ENCODE data around the gene TUFT1.

The TUFT1 gene, protein sequence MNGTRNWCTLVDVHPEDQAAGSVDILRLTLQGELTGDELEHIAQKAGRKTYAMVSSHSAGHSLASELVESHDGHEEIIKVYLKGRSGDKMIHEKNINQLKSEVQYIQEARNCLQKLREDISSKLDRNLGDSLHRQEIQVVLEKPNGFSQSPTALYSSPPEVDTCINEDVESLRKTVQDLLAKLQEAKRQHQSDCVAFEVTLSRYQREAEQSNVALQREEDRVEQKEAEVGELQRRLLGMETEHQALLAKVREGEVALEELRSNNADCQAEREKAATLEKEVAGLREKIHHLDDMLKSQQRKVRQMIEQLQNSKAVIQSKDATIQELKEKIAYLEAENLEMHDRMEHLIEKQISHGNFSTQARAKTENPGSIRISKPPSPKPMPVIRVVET

DNA sequence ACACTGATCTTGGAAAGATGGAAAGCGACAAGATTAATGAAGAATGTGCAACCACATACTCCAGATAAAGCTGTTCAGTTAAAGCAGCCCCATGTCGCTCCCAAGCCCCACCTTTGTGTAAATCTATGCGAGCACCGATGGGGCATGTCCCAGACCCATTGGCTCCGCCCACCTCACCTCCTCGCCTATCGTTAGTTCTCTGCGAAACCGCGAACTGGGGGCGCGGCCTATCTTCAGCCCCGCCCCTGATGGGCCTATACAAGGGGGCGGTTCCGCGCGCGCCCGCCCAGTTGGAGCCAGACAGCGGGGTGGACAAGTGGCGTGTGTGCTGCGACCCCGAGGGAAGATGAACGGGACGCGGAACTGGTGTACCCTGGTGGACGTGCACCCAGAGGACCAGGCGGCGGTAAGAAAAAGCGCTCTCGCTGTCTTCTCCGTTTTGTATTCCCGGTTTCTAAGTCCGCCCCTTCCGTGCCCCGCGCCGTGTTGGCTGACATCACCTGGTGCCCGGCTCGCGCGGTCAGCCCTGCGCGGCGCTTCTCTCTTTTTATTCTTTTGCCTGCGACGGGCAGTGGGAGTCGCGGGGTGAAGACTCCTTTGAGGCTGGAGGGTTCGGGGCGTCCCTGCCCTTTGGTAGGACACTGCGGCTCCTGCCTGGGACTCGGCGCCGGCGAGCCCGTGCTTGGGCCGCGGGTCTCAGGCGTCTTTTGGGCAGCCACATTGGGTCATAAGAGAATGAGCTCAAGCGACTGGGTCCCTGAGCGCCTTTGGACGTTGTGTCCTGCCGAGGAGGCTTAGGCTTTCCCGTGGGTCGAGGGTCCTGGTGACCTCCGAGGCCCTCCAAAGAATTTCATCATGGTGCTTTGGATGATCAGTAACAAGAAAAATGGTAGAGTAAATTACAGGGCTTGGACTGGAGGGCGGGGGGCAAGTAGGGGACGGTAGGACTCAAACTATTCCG lies at the start of gene TUFT1:
TUFT1 (plus strand) TSS at position 289 of the 961 bp plus-strand sequence; CDS start at position 347, 58 bp downstream.
- no peak for DNase-seq (ENCODE audit: low read depth, low spot score)

DNA sequence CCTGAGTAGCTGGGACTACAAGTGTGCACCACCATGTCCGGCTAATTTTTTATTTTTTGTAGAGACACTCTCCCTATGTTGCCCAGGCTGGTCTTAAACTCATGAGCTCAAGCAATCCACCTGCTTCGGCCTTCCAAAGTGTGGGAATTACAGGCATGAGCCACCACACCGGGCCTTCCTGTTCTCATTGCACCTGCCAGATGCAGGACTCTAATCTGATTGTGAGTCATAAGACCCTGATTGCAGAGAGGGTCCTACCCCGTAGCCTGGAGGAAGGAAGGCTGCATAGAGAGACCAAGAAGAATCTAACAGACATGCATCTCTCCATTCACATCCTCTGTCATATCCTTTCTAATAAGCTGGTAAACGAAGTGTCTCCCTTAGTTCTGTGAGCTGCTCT lies 48.5 kb upstream of the TUFT1 start:
- DNase-seq (ENCODE audit: low read depth, low spot score), result no peak

DNA sequence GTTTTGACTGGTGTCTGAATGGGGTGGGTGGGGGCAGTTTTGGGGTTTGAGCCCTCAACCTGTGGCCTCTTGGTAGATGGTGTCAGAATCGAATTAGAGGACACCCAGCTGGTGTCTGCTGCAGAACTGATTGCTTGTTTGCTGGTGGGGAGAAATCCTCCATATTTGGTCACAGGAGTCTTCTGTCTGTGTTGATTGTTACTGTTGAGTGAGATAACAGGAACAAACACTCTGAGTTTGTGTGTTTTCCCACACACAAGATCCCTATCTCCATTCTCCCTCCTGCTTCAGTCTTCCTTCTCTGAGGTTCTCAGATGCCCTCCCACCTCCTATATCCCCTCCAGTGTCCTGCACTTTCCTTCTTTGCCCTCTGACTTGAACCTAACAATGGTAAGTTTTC lies 48.0 kb upstream of the TUFT1 start:
- DNase-seq (ENCODE audit: low read depth, low spot score), result no peak

DNA sequence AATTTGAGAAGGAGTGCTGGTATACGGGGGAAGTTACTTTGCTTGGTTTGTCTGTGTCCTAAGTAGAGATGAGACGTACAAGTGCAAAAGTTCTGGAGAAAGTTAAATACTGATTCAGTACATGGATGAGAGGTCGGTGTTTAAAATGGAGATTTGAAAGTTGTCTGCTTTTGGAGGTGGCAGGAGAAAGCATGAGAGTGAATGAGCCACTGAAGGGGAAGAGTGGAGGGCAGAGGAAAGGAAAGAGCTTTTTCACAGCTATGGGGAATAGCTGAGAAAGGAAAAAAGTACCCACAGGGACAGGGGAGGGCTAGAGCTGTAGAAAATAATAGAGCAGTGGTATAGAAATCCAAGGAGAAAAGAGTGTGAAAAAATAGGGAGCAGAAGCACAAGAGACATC lies 47.1 kb upstream of the TUFT1 start:
- no peak for DNase-seq (ENCODE audit: low read depth, low spot score)

DNA sequence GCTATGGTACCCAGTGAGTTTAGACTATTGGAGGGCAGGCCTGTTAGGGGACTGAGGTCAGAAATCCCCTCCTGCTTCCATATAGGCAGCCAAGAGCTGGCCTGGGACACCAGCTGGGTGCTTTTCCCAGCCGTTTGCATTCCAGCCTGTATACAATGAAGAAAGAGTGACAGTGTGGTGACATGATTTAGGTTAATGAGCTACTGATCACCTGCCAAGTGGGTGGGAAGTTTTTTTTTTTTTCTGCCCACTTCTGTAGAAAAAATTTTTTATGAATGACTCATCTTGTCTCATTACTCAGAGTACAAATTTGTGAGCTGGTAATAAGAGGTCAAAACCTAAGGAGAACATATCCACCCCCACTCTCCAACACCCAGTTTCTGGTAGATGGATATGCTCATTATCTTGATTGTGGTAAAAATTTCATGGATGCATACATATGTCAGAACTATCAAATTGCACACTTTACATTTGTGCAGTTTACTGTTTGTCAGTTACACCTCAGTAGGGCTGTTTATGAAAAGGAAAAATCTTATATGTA lies 45.3 kb upstream of the TUFT1 start:
- DNase-seq (ENCODE audit: low read depth, low spot score), result no peak

DNA sequence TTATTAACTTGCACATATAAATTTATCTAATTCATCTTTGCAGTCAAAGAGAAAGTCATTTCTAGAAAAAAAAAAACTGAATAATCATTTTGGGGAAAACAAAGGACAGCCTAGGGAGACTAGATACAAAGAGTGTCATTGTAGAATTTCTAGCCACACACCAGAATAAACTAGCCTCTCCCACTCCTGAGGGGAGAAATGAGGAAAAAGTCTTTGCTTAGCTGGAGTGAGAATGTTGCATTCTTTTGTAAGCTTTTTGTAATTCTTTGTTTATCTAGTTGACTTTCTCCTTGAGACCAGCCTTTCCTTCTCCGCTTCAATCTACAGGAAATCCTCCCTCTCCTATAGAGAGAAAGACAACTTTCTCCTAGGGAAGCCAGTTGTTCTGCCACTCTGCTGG lies 44.8 kb upstream of the TUFT1 start:
- DNase-seq (ENCODE audit: low read depth, low spot score), result no peak

DNA sequence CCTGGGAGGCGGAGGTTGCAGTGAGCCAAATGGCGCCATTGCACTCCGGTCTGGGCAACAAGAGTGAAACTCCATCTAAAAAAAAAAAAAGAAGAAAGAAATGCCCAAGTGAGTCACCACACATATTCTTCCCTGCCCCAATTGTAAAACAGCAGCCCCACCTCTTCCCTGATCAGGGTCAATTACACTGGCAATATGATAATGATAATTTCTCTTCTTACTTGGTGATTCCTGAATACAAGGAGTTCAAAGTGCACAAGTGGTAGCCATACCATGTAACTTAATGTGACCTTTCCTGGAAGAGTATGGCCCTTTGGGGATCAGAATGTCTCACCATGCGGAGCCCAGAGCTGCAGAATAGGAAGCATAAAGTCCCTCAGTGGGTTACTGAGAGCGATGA lies 40.7 kb upstream of the TUFT1 start:
- DNase-seq (ENCODE audit: low read depth, low spot score), result no peak

DNA sequence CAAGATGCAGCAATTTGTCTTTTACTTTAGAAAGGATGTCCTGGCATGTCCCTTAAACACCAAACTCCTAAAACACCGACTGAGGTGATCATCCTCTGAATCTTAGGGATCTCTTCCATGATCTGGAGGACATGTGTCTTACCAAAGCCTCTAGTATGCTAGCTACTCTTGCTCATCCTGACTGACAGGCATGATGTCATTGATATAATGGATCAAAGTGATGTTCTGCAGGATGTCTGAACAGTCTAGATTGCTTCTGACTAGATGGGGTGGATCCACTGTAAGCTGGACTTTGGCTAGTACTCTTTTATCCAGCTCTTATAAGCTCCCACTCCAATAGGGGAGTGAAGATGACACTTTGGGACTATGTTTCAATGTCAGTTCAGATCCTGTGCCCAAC lies 40.2 kb upstream of the TUFT1 start:
- no peak for DNase-seq (ENCODE audit: low read depth, low spot score)

DNA sequence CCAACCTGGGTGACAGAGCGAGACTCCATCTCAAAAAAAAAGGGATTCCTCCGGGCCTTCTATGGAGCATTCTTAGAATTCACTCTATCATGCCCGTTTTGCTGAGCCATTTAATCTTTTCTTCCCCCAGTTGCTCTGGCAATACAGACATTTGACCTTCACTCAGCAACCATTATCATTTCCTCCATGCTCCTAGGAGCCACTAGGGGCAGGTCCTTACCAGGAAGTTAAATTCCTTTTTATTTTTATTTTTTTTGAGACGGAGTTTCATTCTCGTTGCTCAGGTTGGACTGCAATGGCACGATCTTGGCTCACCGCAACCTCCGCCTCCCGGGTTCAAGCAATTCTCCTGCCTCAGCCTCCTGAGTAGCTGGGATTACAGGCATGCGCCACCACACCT lies 38.6 kb upstream of the TUFT1 start:
- DNase-seq (ENCODE audit: low read depth, low spot score), result no peak

DNA sequence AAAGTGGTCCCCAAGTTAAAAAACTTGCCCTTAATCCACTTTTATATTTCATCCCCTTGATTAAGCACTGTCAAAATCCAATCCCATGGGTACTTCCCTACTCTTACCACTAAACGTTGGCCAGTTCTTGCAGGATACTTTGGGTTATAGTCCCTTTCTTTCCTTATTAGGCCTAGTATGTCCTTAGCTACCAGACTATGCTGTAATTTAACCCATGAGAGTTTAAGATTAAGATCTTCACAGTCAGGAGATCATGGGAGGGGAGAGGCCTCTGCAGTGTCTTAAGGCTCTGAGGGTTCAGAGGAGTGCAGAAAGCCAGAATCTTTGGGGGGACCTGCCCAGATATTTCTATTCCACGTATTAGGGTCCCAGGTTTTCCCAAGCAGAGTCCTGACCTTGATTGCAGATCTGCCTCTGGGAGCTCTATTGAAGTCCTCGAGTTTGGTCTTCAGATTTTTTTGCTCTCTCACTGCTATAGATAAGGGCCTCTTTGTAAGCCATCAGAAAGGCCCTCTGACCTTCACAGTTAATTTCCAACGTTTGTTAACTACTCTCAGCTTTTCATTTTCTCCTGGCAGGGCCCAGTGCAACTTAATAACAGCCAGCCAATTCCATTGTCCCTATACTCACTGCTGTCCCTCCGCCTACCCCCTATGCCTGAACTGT lies 37.9 kb upstream of the TUFT1 start:
- no peak for DNase-seq (ENCODE audit: low read depth, low spot score)

DNA sequence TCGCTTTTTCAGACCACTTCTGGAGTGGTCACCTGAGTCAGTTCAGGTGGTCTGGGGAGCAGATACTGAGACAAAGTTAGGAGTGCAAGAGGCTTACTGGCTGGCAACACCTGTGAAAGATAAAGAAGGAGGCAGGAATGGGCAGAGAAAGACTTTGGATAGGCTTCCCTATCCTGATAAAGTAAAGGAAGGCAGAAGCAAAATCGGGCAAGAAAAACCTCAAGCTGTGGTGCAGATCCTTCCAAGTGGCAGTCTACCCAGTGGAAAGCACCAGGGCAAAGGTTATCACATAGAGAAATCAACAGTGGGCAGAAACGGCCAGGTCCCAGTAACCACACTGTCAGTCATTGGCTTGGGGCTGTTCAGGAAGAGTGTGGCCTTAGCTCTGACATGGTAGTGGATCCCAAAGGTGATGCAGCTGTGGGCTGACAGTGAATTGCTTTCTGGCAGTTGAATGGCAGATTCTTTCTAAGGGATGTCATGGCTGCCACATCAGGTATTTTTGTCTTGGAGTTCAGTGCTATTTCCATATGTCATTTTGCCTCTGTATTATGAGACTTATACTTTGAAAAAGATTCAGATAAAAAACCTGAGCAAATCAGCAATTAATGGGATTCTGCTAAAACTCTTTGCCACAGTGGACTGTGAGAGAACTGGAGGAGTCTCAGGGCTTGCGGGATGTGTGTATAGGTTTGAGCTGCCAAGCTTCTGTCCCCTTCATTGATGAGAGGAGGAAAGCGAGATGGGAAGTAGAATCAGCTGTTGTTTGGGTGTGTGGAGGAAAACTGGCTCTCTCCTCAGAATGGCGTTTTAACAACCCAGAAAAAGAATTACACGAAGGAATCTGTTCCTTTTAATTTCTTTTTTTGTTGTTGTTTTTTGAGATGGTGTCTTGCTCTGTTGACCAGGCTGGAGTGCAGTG lies 37.0 kb upstream of the TUFT1 start:
- no peak for DNase-seq (ENCODE audit: low read depth, low spot score)

DNA sequence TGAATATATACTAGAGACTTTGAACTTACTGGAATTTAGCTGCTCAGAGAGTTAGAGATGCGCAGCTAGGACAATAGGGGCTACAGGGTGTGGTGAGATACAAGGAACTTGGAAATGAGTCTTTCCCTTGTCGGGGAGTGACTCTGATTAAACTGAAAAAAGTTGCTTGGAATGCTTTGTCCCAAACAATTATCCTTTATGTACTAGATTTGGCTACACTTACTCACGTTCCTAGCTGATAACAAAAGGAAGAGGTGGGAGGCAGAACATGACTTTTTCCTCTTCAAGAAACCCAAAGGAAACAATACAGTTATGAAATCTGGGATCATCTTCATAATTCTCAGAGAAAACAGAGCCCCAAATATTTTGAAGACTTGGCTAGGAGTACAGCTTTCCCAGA lies 35.9 kb upstream of the TUFT1 start:
- no peak for DNase-seq (ENCODE audit: low read depth, low spot score)

DNA sequence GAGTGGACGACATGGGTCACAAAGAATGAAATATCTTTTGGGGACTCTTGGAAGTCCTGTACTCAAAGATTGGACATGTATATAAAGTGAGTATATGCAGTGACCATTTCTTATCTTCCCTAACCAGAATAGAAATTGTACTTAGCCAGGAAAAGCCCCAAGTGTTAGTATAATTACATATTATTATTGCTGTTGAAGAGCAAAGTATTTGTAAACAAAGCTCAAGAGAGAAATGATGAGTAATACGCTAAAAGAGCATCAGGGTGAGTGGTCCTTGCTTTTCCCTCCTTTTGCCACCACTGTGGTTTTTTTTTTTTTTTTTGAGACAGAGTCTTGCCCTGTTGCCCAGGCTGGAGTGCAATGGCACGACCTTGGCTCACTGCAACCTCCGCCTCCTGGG lies 35.4 kb upstream of the TUFT1 start:
- no peak for DNase-seq (ENCODE audit: low read depth, low spot score)

DNA sequence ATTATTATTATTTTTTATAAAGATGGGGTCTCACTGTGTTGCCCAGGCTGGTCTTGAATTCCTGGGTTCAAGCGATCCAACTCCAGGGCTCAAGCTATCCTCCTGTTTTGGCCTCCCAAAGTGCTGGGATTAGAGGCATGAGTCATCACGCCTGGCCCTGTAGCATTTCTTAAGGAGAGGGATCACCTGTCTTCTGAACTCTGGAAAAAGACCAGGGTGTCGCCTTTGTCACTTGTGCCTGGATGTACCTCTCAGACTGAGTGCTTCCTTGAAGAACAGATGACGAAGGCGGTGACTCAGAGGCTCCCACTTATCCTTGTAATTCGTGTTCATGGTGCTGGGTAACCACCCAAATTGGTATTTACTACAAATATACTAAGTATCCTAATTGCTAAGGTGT lies 31.3 kb upstream of the TUFT1 start:
- DNase-seq (ENCODE audit: low read depth, low spot score), result no peak

DNA sequence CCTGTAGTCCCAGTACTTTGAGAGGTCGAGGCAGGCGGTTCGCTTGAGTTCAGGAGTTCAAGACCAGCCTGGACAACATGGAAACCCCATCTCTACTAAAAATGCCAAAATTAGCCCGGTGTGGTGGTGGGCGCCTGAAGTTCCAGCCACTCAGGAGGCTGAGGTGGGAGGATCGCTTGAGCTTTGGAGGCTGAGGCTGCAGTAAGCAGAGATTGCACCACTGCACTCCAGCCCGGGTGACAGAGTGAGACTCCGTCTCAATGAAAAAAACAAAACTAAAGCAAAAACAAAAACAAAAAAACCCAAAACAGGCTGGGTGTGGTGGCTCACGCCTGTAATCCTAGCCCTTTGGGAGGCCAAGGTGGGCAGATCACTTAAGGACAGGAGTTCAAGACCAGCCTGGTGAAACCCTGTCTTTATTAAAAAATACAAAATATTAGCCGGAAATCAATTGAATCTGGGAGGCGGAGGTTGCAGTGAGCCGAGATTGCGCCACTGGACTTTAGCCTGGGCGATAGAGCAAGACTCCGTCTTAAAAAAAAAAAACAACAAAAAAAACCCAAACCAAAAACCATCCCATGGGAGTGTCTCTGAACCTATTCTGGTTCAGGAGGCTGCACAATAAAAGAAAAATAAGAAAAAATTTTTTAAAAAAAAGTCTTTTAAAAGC lies 30.6 kb upstream of the TUFT1 start:
- DNase-seq (ENCODE audit: low read depth, low spot score), result no peak

DNA sequence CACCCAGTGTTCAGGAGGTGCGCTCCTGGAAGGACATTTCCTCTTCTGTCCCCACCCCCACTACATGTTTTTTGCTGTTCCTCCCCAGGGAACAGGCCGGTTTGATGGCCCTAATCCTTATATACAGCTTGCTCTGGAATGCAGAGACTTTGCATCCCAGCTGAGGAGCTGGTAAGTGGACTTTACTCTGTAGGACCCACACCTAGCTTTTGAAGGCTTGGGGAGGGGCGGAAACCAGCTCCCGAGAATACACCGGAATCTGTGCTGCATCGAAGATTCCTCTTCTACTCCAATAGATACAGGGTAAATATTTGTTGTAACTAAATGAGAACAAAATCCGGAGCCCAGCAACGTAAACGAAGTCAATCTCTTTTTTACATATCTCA lies 30.1 kb upstream of the TUFT1 start:
- DNase-seq (ENCODE audit: low read depth, low spot score), result no peak

DNA sequence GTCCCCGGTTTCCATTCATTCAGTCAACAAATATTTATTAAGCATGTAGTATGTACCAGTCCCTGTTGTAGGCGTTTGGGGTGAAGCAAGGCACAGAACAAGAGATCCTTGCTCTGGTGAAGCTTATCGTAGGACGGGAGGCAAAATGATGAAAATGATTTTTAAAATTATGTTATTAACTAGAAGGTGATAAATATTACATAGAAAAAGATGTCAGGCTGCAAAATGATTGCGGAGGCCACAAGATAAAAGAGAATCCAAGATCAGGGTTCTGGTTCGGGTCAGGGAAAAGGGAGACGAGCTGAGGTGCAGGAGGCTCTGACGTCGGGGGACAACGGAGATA lies 29.5 kb upstream of the TUFT1 start:
- no peak for DNase-seq (ENCODE audit: low read depth, low spot score)

DNA sequence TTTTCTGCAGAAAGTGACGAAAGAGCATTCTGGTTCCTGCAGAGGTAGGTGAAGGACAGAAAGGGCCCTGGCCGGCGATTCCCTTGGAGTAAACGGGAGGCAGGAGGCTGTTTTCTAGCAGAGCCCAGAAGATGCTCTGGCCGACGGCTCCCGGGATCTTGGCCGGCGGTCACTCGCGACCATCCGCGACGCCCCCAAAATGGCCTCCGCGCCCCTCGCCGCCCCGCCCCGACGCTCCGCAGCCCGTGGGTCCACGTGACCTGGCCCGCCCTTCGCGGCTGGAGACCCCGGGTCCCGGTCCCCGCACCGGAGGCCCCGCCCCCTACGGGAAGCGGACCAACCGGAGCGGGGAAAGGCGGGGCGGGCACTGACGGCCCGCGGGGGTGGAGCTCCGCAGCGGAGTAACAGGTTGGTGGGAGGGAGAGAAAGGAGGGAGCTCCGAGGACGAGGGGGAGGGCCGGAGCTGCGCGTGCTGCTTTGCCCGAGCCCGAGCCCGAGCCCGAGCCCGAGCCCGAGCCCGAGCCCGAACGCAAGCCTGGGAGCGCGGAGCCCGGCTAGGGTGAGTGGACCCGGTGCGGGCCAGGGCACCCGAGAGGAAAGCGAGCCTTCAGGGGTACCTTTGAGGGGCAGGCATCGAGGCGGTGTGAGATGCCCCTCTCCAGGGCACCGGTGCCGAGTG lies 29.0 kb upstream of the TUFT1 start, which contains the start of gene CGN:
CGN (plus strand) TSS at position 431 of the 679 bp plus-strand sequence. CDS start 7,133 bp downstream, outside the sequence.
- DNase-seq (ENCODE audit: low read depth, low spot score), result peak; percentile 21

DNA sequence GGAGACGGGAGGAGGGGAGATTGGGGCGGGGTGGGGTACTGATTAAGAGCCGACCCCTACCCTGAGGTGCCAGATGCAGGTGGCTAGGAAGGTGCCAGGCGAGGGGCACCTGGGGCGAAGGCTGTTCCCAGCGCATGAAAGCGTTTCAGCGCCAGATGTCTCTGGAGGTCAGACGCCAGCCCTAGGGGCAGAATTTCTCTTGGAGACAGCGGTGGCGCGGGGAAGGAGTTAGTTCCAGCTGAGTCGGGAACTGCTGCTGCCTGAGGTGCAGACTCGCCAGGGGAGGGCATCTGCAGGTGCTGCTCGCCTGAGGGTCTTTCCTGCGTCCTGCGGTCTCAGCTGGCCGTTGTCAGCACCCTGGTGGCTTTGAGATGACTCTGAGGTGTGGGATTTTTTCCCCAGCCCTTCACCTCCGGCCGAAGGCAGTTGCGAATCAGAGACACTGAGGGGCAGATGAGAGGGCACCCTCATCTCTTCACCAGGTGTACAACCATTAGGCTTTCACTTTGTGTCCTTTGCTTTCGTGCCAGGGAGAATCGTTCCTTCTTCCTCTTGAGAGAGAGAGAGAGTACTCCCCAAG lies 28.4 kb upstream of the TUFT1 start:
- no peak for DNase-seq (ENCODE audit: low read depth, low spot score)

Data from smooth muscle cell of the brain vasculature (primary cell).